B cell (primary cell): ENCODE measurements around the gene LIN7B. TPM values are rescaled to one million over a fixed set of nuclear protein-coding genes. Genes with fewer than 3 reads are reported as not detected.

ENCODE experiments used
- ATAC-seq: fragments of 200-7000 bp; cut with Tn5 transposase; one replicate; pipeline ENCODE4 v1.10.0; 2021; ENCODE audit warnings: low read depth, mild to moderate bottlenecking, moderate number of reproducible peaks, moderate library complexity
- CTCF ChIA-PET: fragments of 350-600 bp; sonication (Branson Sonifier 250); formaldehyde crosslinking; loops from one replicate; lab custom pipeline; 2021; ENCODE audit warnings: antibody characterized with exemption, inconsistent platforms; lab: Charles Lee
- POLR2A ChIA-PET: fragments of 350-600 bp; sonication (Branson Sonifier 250); formaldehyde crosslinking; loops from one replicate; lab custom pipeline; 2021; ENCODE audit warnings: antibody characterized with exemption; lab: Charles Lee
- DNase-seq: peaks from one replicate; pipeline ENCODE4 v3.0.0; 2013
- H2AFZ ChIP-seq: 2 replicates; pipeline ENCODE4 v1.6.1; 2012; ENCODE audit warnings: mild to moderate bottlenecking, low read depth, low read length; ENCODE audit not compliant: insufficient read depth, poor library complexity, severe bottlenecking
- H3K27ac ChIP-seq, 2 donors: 1 replicate in 1 of 2; 2 replicates in 1 of 2; pipeline ENCODE4 v1.5.1; 2012 to 2013; ENCODE audit warnings: low read length in 2 of 2, mild to moderate bottlenecking in 2 of 2, moderate library complexity in 1 of 2
- H3K27me3 ChIP-seq, 4 experiments: fragments of 200-600 bp in 1 of 4; sonication (generic) in 1 of 4; replicated peaks in 1 of 4; 1 replicate in 2 of 4; 2 replicates in 2 of 4; pipeline versions ENCODE4 v1.6.1 to v1.7.0; 2013 to 2016; ENCODE audit warnings: low read length in 3 of 4, mild to moderate bottlenecking in 2 of 4, mixed read lengths in 1 of 4, moderate library complexity in 1 of 4; ENCODE audit not compliant: insufficient read depth in 4 of 4, control insufficient read depth in 3 of 4; ENCODE audit errors: control extremely low read depth in 1 of 4
- H3K36me3 ChIP-seq, 2 experiments: replicated peaks in 1 of 2; 1 replicate in 1 of 2; 2 replicates in 1 of 2; pipeline versions ENCODE4 v1.6.1 to v1.7.1; 2013; ENCODE audit warnings: low read length in 1 of 2; ENCODE audit not compliant: insufficient read depth in 2 of 2, control insufficient read depth in 1 of 2; ENCODE audit errors: control extremely low read depth in 1 of 2, extremely low read depth in 1 of 2
- H3K4me1 ChIP-seq, 2 donors: fragments of 200-600 bp in 1 of 2; sonication (generic) in 1 of 2; 1 replicate in 1 of 2; 2 replicates in 1 of 2; pipeline versions ENCODE4 v1.5.1 to v1.6.1; 2013 to 2017; ENCODE audit warnings: low read length in 2 of 2; ENCODE audit not compliant: control insufficient read depth in 2 of 2, insufficient read depth in 2 of 2
- H3K4me2 ChIP-seq: replicated peaks from 2 replicates; pipeline ENCODE3; 2012; ENCODE audit warnings: mild to moderate bottlenecking, low read depth, low read length; ENCODE audit not compliant: poor library complexity, severe bottlenecking
- H3K4me3 ChIP-seq, 5 experiments: fragments of 200-600 bp in 1 of 5; sonication (generic) in 1 of 5; 1 replicate in 3 of 5; 2 replicates in 2 of 5; pipeline versions ENCODE4 v1.5.1 to v1.7.0; 2011 to 2016; ENCODE audit warnings: low read length in 4 of 5, mild to moderate bottlenecking in 4 of 5, low read depth in 2 of 5, control low read depth in 1 of 5, moderate library complexity in 1 of 5; ENCODE audit not compliant: insufficient read depth in 1 of 5; ENCODE audit errors: control extremely low read depth in 1 of 5, extremely low read depth in 1 of 5
- H3K79me2 ChIP-seq: fragments of 200-600 bp; sonication (generic); one replicate; pipeline ENCODE4 v1.6.0; 2016; ENCODE audit warnings: low read length; ENCODE audit not compliant: control insufficient read depth, insufficient read depth
- H3K9ac ChIP-seq: fragments of 200-600 bp; sonication (generic); 2 replicates; pipeline ENCODE4 v1.6.1; 2017; ENCODE audit warnings: mild to moderate bottlenecking, low read length, moderate library complexity
- H3K9me3 ChIP-seq, 3 donors: one replicate each; pipeline versions ENCODE4 v1.6.1 to v1.7.1; 2013; ENCODE audit warnings: low read length in 2 of 3; ENCODE audit not compliant: control insufficient read depth in 2 of 3, insufficient read depth in 1 of 3; ENCODE audit errors: control extremely low read depth in 1 of 3
- H4K20me1 ChIP-seq: 2 replicates; pipeline ENCODE4 v1.6.0; 2012; ENCODE audit warnings: mild to moderate bottlenecking, low read length; ENCODE audit not compliant: insufficient read depth, control insufficient read depth, poor library complexity, severe bottlenecking
- H3K27ac Mint-ChIP-seq: one replicate; pipeline ENCODE4 v1.8.0; 2021; ENCODE audit warnings: mixed read lengths
- H3K27me3 Mint-ChIP-seq: one replicate; pipeline ENCODE4 v1.8.0; 2021; ENCODE audit warnings: mixed read lengths
- H3K4me1 Mint-ChIP-seq: one replicate; pipeline ENCODE4 v1.8.0; 2021; ENCODE audit warnings: mixed read lengths
- H3K4me3 Mint-ChIP-seq: one replicate; pipeline ENCODE4 v1.8.0; 2021; ENCODE audit warnings: mixed read lengths
- H3K9me3 Mint-ChIP-seq: one replicate; pipeline ENCODE4 v1.8.0; 2022; ENCODE audit warnings: mixed read lengths; ENCODE audit not compliant: insufficient read depth
- CTCF ChIP-seq: fragments of 200-600 bp; IDR thresholded peaks from one replicate; pipeline ENCODE4 v1.8.0; 2022; ENCODE audit warnings: antibody characterized with exemption, mild to moderate bottlenecking
- EZH2 ChIP-seq: IDR thresholded peaks from 2 replicates; pipeline ENCODE4 v1.6.1; 2012; ENCODE audit warnings: borderline replicate concordance, low read depth, mild to moderate bottlenecking, moderate library complexity, low read length; ENCODE audit not compliant: insufficient read depth, poor library complexity, severe bottlenecking
- WGBS: methylation state at CpG from one replicate; pipeline ENCODE4 v1.1.5; 2013; ENCODE audit warnings: missing lambda C conversion rate; ENCODE audit not compliant: insufficient coverage; 5-methylcytosine and 5-hydroxymethylcytosine counted together
- intact Hi-C: fragments of 100-400 bp; cut with micrococcal nuclease; formaldehyde crosslinking; loops from one replicate; pipeline ENCODE4 v1.10.0; 2022
- polyA plus RNA-seq: library from polyadenylated mRNA; depleted of rRNA; stranded (reverse); fragments of >200 nt; gene quantifications from 2 replicates; pipeline ENCODE4 v1.2.3, GENCODE V29; 2012
- total RNA-seq, 2 donors: library from RNA; stranded (reverse); fragments of 120-200 nt in 1 of 2; gene quantifications; 1 replicate in 1 of 2; 2 replicates in 1 of 2; pipeline versions ENCODE4 v1.2.3 to v1.2.4, GENCODE V29; 2013 to 2022

The LIN7B gene
- total and polyA plus RNA-seq, 2 donors (not counting 1 experiment from before 2014, with no cell fraction given) = 7.4 to 12.4 TPM

DNA sequence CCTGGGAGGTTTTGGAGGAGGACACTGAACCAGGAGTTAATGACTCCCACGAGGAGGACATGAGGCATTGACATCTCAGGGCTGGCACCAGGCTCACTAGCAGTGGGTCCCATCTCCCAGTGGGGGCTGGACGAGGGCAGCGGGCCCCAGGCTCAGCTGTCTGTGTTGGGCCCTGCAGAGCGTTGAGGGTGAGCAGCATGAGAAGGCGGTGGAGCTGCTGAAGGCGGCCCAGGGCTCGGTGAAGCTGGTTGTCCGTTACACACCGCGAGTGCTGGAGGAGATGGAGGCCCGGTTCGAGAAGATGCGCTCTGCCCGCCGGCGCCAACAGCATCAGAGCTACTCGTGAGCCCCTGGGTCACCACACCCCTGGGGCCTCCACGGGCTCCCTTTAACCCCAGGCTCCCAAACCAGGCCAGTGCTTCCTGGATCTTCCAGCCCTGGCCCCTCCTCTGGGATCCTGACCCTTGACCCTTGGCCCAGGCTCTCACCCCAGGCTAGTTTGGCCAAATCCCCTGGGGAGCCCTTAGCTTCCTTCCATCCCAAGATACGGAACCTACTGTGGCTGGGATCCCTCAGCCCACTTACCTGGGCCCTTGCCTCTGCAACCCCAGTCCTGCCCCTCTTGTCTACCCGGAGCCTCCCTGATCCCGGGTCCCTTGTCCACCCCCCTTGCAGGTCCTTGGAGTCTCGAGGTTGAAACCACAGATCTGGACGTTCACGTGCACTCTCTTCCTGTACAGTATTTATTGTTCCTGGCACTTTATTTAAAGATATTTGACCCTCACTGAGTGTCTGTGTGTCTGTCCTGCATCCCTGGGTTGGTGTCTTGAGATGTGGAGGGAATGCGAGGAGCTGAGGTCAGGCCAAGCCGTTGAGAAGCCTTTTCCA, 3.8 kb downstream of the LIN7B start:
- peak; percentile 40 for DNase-seq
- H3K4me3 Mint-ChIP-seq = peak overlapping the region; percentile 90
- peaks cover 0 to 11% (median 2%) of the 10 kb centered on the region in 4 experiments for H3K27me3 ChIP-seq
- H3K27me3 Mint-ChIP-seq = peaks cover 6% of the 10 kb centered on the region
- TF ChIP-seq CTCF (no peak), EZH2 (no peak)
- peak overlapping the region; percentile 93 for H3K27ac Mint-ChIP-seq
- H3K4me2 ChIP-seq = peak overlapping the region; percentile 91
- H3K36me3 ChIP-seq = no peaks in the 10 kb centered on the region
- H3K4me1 Mint-ChIP-seq = peaks cover 47% of the 10 kb centered on the region
- H3K4me3 ChIP-seq = peak overlapping the region; percentile 39 to 88 (median 62)
- intact Hi-C loops = loop anchor here (2.0 to 10.0 kb wide), 5 partner anchors 33 to 699 kb away; partner anchors contain the start of genes DBP, GYS1, MED25 and PRMT1
- peak overlapping the region; percentile 83 for H2AFZ ChIP-seq
- H3K27ac ChIP-seq = peak overlapping the region; percentile 93 to 95
- no peaks in the 10 kb centered on the region for H3K79me2 ChIP-seq
- no peaks in the 10 kb centered on the region for H3K9me3 ChIP-seq
- H4K20me1 ChIP-seq = no peaks in the 10 kb centered on the region
- ChIA-PET POLR2A (interaction anchor here (0.6 to 0.7 kb wide), 3 partner anchors 34 to 480 kb away, joined by 5 to 8 read pairs (median 6); no protein-coding TSS in a partner anchor), CTCF (interaction anchor here (1.0 to 5.6 kb wide), 3 partner anchors 12 to 322 kb away, joined by 3 to 33 read pairs (median 5); no protein-coding TSS in a partner anchor)
- H3K4me1 ChIP-seq = peaks cover 25 to 40% of the 10 kb centered on the region in 2 donors
- H3K9me3 Mint-ChIP-seq = no peaks in the 10 kb centered on the region
- WGBS = 77% methylated on average over 24 of the region's 26 CpGs
- ATAC-seq = no peak
- H3K9ac ChIP-seq = peak overlapping the region; percentile 85
